K562 (cell line): ENCODE measurements around the gene NECTIN1. TPM values are rescaled to one million over a fixed set of nuclear protein-coding genes. Genes with fewer than 3 reads are reported as not detected.

Experiments
- ATAC-seq: fragments of 200-7000 bp; cut with Tn5 transposase; 3 replicates; pipeline ENCODE4 v1.9.1; 2020; ENCODE audit warnings: moderate library complexity
- BruUV-seq: library from RNA; stranded (reverse); fragments of 400-500 nt; replicated peaks from 2 replicates; lab custom pipeline; 2021; lab: Mats Ljungman, UMichigan
- CTCF ChIA-PET: fragments of 300-600 bp; formaldehyde crosslinking; extraction: SDS; loops from one replicate; lab custom pipeline; 2021; ENCODE audit warnings: low intra/inter-chr PET ratio; lab: Yijun Ruan, JAX
- POLR2A ChIA-PET: fragments of 300-600, 350-650 bp; sonication (Branson Sonifier 250); formaldehyde crosslinking; extraction: SDS; loops from one replicate; lab custom pipeline; 2021; ENCODE audit warnings: antibody characterized with exemption, inconsistent platforms; lab: Yijun Ruan, JAX
- DNase-seq, 4 experiments: peaks; one replicate each; pipeline versions ENCODE4 v3.0.0 to v3.0.0-alpha.2; 2011 to 2018; ENCODE audit warnings: low spot score in 3 of 4, mixed read lengths in 3 of 4; ENCODE audit errors: extremely low read depth in 1 of 4
- FAIRE-seq: peaks from 2 replicates; lab custom pipeline; 2011; peaks lifted over from hg19 to GRCh38; lab: Jason Lieb, UNC
- H2AFZ ChIP-seq: 2 replicates; pipeline ENCODE4 v1.6.0; 2011; ENCODE audit warnings: low read depth, low read length, control low read depth, inconsistent platforms
- H3K27ac ChIP-seq: fragments of 200-600 bp; 3 replicates; pipeline ENCODE4 v1.8.0; 2011; ENCODE audit warnings: low read depth, mild to moderate bottlenecking, control low read depth, inconsistent platforms, low read length, moderate library complexity, mixed read lengths; ENCODE audit errors: extremely low read depth
- H3K27me3 ChIP-seq, 2 experiments: fragments of 300-600 bp in 1 of 2; 2 replicates in 1 of 2; 3 replicates in 1 of 2; pipeline versions ENCODE4 v1.6.0 to v1.8.0; 2011; ENCODE audit warnings: inconsistent platforms in 2 of 2, low read length in 2 of 2, mild to moderate bottlenecking in 1 of 2, mixed read lengths in 1 of 2, moderate library complexity in 1 of 2; ENCODE audit not compliant: control insufficient read depth in 2 of 2, insufficient read depth in 2 of 2
- H3K36me3 ChIP-seq: fragments of 300-600 bp; 3 replicates; pipeline ENCODE4 v1.8.0; 2011; ENCODE audit warnings: mild to moderate bottlenecking, low read length, inconsistent platforms; ENCODE audit not compliant: control insufficient read depth, insufficient read depth
- H3K4me1 ChIP-seq, 2 experiments: fragments of 200-600 bp in 1 of 2; replicated peaks in 1 of 2; 2 replicates in 1 of 2; 3 replicates in 1 of 2; pipeline versions ENCODE4 v1.5.1 to v1.8.0; 2011; ENCODE audit warnings: inconsistent platforms in 2 of 2, low read length in 2 of 2, mild to moderate bottlenecking in 1 of 2, mixed read lengths in 1 of 2, moderate library complexity in 1 of 2; ENCODE audit not compliant: control insufficient read depth in 2 of 2, insufficient read depth in 2 of 2
- H3K4me2 ChIP-seq: 2 replicates; pipeline ENCODE4 v1.6.1; 2011; ENCODE audit warnings: low read length, control low read depth, inconsistent platforms, mixed read lengths; ENCODE audit not compliant: insufficient read depth
- H3K4me3 ChIP-seq: fragments of 200-600 bp; sonication (generic), shearing (Covaris generic); 2 replicates; pipeline ENCODE4 v1.5.1; 2016; ENCODE audit warnings: control low read depth, inconsistent platforms
- H3K79me2 ChIP-seq: fragments of 200-600 bp; 3 replicates; pipeline ENCODE4 v1.8.0; 2011; ENCODE audit warnings: low read length, inconsistent platforms; ENCODE audit not compliant: control insufficient read depth, insufficient read depth
- H3K9ac ChIP-seq, 2 experiments: 2 replicates each; pipeline versions ENCODE4 v1.6.0 to v1.6.1; 2011; ENCODE audit warnings: low read depth in 2 of 2, low read length in 2 of 2, control low read depth in 1 of 2, inconsistent platforms in 1 of 2, mild to moderate bottlenecking in 1 of 2, mixed read lengths in 1 of 2; ENCODE audit not compliant: insufficient read depth in 1 of 2
- H3K9me1 ChIP-seq: one replicate; pipeline ENCODE4 v1.6.0; 2011; ENCODE audit warnings: inconsistent platforms, mild to moderate bottlenecking, low read length, moderate library complexity; ENCODE audit not compliant: control insufficient read depth, insufficient read depth
- H3K9me3 ChIP-seq: replicated peaks from 2 replicates; pipeline ENCODE4 v1.5.1; 2011; ENCODE audit warnings: low read depth, low read length, inconsistent platforms; ENCODE audit not compliant: control insufficient read depth, insufficient read depth
- H4K20me1 ChIP-seq: replicated peaks from 2 replicates; pipeline ENCODE4 v1.6.1; 2011; ENCODE audit warnings: low read length, inconsistent platforms, mixed read lengths; ENCODE audit not compliant: control insufficient read depth, insufficient read depth
- ASH1L ChIP-seq: fragments of 450-650 bp; IDR thresholded peaks from 2 replicates; pipeline ENCODE4 v1.6.1; 2018; ENCODE audit warnings: borderline replicate concordance, mild to moderate bottlenecking, low read depth; ENCODE audit not compliant: partially characterized antibody
- CAMTA2 ChIP-seq: fragments of 250-450 bp; sonication (Bioruptor Pico); conservative IDR thresholded peaks from 2 replicates; pipeline ENCODE4 v1.5.1; 2022
- CREB5 ChIP-seq: fragments of 250-450 bp; sonication (Bioruptor Pico); IDR thresholded peaks from 2 replicates; pipeline ENCODE4 v1.5.0; 2020; ENCODE audit warnings: mild to moderate bottlenecking
- CTBP1 ChIP-seq: fragments of 450-650 bp; IDR thresholded peaks from 2 replicates; pipeline ENCODE4 v1.6.1; 2016; ENCODE audit warnings: borderline replicate concordance
- ESRRB ChIP-seq: fragments of 250-450 bp; sonication (Bioruptor Pico); IDR thresholded peaks from 2 replicates; pipeline ENCODE4 v1.5.0; 2020; ENCODE audit warnings: mild to moderate bottlenecking, moderate library complexity, borderline replicate concordance
- IFI16 ChIP-seq: fragments of 250-450 bp; sonication (Bioruptor Pico); IDR thresholded peaks from 2 replicates; pipeline ENCODE4 v2.1.2; 2022; ENCODE audit warnings: mild to moderate bottlenecking, inconsistent platforms
- MCM2 ChIP-seq: fragments of 450-650 bp; IDR thresholded peaks from 2 replicates; pipeline ENCODE4 v1.6.1; 2017; ENCODE audit warnings: low read depth, mild to moderate bottlenecking
- MXI1 ChIP-seq: IDR thresholded peaks from 2 replicates; pipeline ENCODE4 v1.6.1; 2011; ENCODE audit warnings: low read depth, mild to moderate bottlenecking, improper control_type of control experiment, low read length
- NBN ChIP-seq: fragments of 450-650 bp; IDR thresholded peaks from 2 replicates; pipeline ENCODE4 v1.6.1; 2016; ENCODE audit warnings: low read depth, mild to moderate bottlenecking
- NEUROD1 ChIP-seq: fragments of 150-350 bp; IDR thresholded peaks from 2 replicates; pipeline ENCODE4 v1.6.1; 2014; ENCODE audit warnings: borderline replicate concordance, low read length, low read depth; ENCODE audit not compliant: partially characterized antibody
- RFX5 ChIP-seq: IDR thresholded peaks from 2 replicates; pipeline ENCODE4 v1.6.1; 2011; ENCODE audit warnings: low read depth, mild to moderate bottlenecking, improper control_type of control experiment, low read length
- RFX7 ChIP-seq: fragments of 250-450 bp; sonication (Bioruptor Pico); IDR thresholded peaks from 2 replicates; pipeline ENCODE4 v1.5.1; 2021; ENCODE audit warnings: mild to moderate bottlenecking
- SRSF3 ChIP-seq: fragments of 200-400 bp; formaldehyde crosslinking; IDR thresholded peaks from 2 replicates; pipeline ENCODE4 v1.6.1; 2016; ENCODE audit warnings: mild to moderate bottlenecking, low read length, moderate library complexity; ENCODE audit not compliant: insufficient read depth
- U2AF2 ChIP-seq: fragments of 200-400 bp; formaldehyde crosslinking; optimal IDR thresholded peaks from 2 replicates; pipeline ENCODE3; 2017; ENCODE audit warnings: low read depth, mild to moderate bottlenecking, low read length
- YBX1 ChIP-seq: fragments of 450-650 bp; IDR thresholded peaks from 2 replicates; pipeline ENCODE4 v1.7.1; 2016; ENCODE audit warnings: mild to moderate bottlenecking
- ZNF232 ChIP-seq: sonication (generic); formaldehyde crosslinking; IDR thresholded peaks from 2 replicates; pipeline ENCODE4 v1.8.0; 2022; ENCODE audit warnings: mild to moderate bottlenecking, missing genetic modification reagents
- ZNF398 ChIP-seq: fragments of 250-450 bp; sonication (Bioruptor Pico); IDR thresholded peaks from 2 replicates; pipeline ENCODE4 v1.8.0; 2021; ENCODE audit warnings: moderate library complexity, mild to moderate bottlenecking, inconsistent platforms
- ZNF717 ChIP-seq: fragments of 250-450 bp; sonication (Bioruptor Pico); IDR thresholded peaks from 2 replicates; pipeline ENCODE4 v1.5.0; 2021
- WGBS: fragments of 100-300 bp; shearing (Covaris generic); methylation state at CpG from one replicate; pipeline ENCODE4 v1.1.6; 2016; ENCODE audit warnings: low coverage, mixed read lengths; ENCODE audit not compliant: insufficient coverage; ENCODE audit errors: missing lambda C conversion rate; 5-methylcytosine and 5-hydroxymethylcytosine counted together
- in situ Hi-C: fragments of 300-500 bp; cut with MboI; formaldehyde crosslinking; loops from 4 replicates; pipeline ENCODE4 v1.15.0; 2018; ENCODE audit warnings: inconsistent platforms, mixed read lengths
- intact Hi-C: fragments of 100-400 bp; cut with micrococcal nuclease; formaldehyde crosslinking; loops from 2 replicates; pipeline ENCODE4 v1.14.2; 2022
- polyA plus RNA-seq, 8 experiments: library from polyadenylated mRNA; depleted of rRNA in 4 of 8; stranded (reverse) in 5 of 8; unstranded in 3 of 8; fragments of >200 nt; fragmentation: Nextera tagmentation in 2 of 8; fragmentation: Illumina TruSeq in 1 of 8; extraction: Ambion mirVana in 2 of 8; extraction: Trizol in 1 of 8; gene quantifications; 2 replicates each; pipeline versions ENCODE4 v1.2.1 to v1.2.3, GENCODE V29; 2011 to 2014; ENCODE audit warnings: inconsistent platforms in 1 of 8, missing spikeins in 1 of 8
- total RNA-seq, 7 experiments: library from RNA; depleted of rRNA in 6 of 7; stranded (reverse); fragments of >200 nt in 6 of 7; fragmentation: Illumina TruSeq in 2 of 7; extraction: Trizol in 2 of 7; gene quantifications; 2 replicates each; pipeline versions ENCODE4 v1.2.1 to v1.2.3, GENCODE V29; 2011 to 2021; ENCODE audit warnings: low replicate concordance in 1 of 7

Gene NECTIN1
- total and polyA plus RNA-seq, 9 of the 15 experiments (the other 6 are each of a cell fraction or from before 2014, with no cell fraction given): 0.09 to 0.53 (median 0.23) TPM; not detected in 2

GRCh38 chr11:119647254-119647653 lies 81.7 kb downstream of the NECTIN1 start:
- DNase-seq: no peak
- no peaks in the 10 kb centered on the region for H3K9me3 ChIP-seq
- FAIRE-seq: no peak
- H3K36me3 ChIP-seq: no peaks in the 10 kb centered on the region
- no peak overlapping the region for H3K27ac ChIP-seq
- H3K4me1 ChIP-seq: no peaks in the 10 kb centered on the region
- no peak overlapping the region for H3K4me2 ChIP-seq
- H3K9me1 ChIP-seq: no peaks in the 10 kb centered on the region
- ATAC-seq: no peak
- H3K9ac ChIP-seq: no peak overlapping the region
- H2AFZ ChIP-seq: no peak overlapping the region
- no peaks in the 10 kb centered on the region for H3K79me2 ChIP-seq
- TF ChIP-seq ZNF398 (CRISPR knock-in tag) (no peak), NBN (no peak), ZNF717 (CRISPR knock-in tag) (no peak), RFX5 (no peak), CAMTA2 (CRISPR knock-in tag) (no peak), RFX7 (CRISPR knock-in tag) (no peak), IFI16 (CRISPR knock-in tag) (no peak), MXI1 (no peak), NEUROD1 (no peak), CTBP1 (no peak), SRSF3 (no peak), ZNF232 (CRISPR knock-in tag) (no peak), CREB5 (no peak), U2AF2 (no peak), ESRRB (CRISPR knock-in tag) (no peak), ASH1L (no peak), MCM2 (no peak), YBX1 (no peak)
- intact Hi-C loops: no loop called here
- 0% methylated on average over 3 of the region's 3 CpGs for WGBS
- peaks cover 7 to 64% of the 10 kb centered on the region in 2 experiments; a peak in 3 of 5 replicates for H3K27me3 ChIP-seq
- BruUV-seq: no TSS peak
- peaks cover 12% of the 10 kb centered on the region for H4K20me1 ChIP-seq
- in situ Hi-C loops: no loop called here
- H3K4me3 ChIP-seq: no peak overlapping the region
- CTCF ChIA-PET: no interaction called here
- POLR2A ChIA-PET: interaction anchor here (1.0 kb wide), 1 partner anchor 137 kb away, joined by 3 read pairs; no protein-coding TSS in a partner anchor
